Body of pancreas (tissue), 4 donors: ENCODE measurements around the gene CYREN. TPM values are rescaled to one million over a fixed set of nuclear protein-coding genes. Genes with fewer than 3 reads are reported as not detected.

Experiments used
- ATAC-seq: fragments of 150-250 bp; one replicate; pipeline ENCODE4 v1.9.1; 2016
- DNase-seq, 4 donors: peaks; one replicate each; pipeline ENCODE4 v3.0.0-alpha.2; 2019
- H3K27ac ChIP-seq, 4 donors: fragments of 200-600 bp; sonication (generic); 1 replicate in 3 of 4; 2 replicates in 1 of 4; pipeline versions ENCODE4 v1.5.1 to v1.6.1; 2016 to 2019; ENCODE audit warnings: mild to moderate bottlenecking in 1 of 4, mixed read lengths in 1 of 4, moderate library complexity in 1 of 4
- H3K27me3 ChIP-seq, 2 donors: fragments of 200-600 bp; sonication (generic); one replicate each; pipeline ENCODE4 v1.6.0; 2016; ENCODE audit warnings: mild to moderate bottlenecking in 1 of 2
- H3K36me3 ChIP-seq, 2 donors: fragments of 200-600 bp; sonication (generic); replicated peaks in 1 of 2; 2 replicates each; pipeline ENCODE4 v1.5.1; 2016; ENCODE audit warnings: low read depth in 2 of 2; ENCODE audit not compliant: insufficient read depth in 1 of 2
- H3K4me1 ChIP-seq: fragments of 200-600 bp; sonication (generic); one replicate; pipeline ENCODE4 v1.6.0; 2016
- H3K4me3 ChIP-seq, 2 donors: fragments of 200-600 bp; sonication (generic); 1 replicate in 1 of 2; 2 replicates in 1 of 2; pipeline ENCODE4 v1.5.1; 2016 to 2019
- H3K9me3 ChIP-seq, 3 donors: fragments of 200-600 bp; sonication (generic); 1 replicate in 2 of 3; 2 replicates in 1 of 3; pipeline ENCODE4 v1.5.1; 2016
- CTCF ChIP-seq, 7 experiments: fragments of 450-650 bp in 4 of 7; fragments of 200-600 bp in 3 of 7; sonication (generic) in 3 of 7; IDR thresholded peaks; one replicate each; pipeline ENCODE4 v1.5.1; 2016 to 2019; ENCODE audit warnings: antibody characterized with exemption in 7 of 7
- POLR2A ChIP-seq, 3 donors: fragments of 450-650 bp; IDR thresholded peaks; one replicate each; pipeline ENCODE4 v1.6.1; 2016; ENCODE audit warnings: antibody characterized with exemption in 3 of 3, mild to moderate bottlenecking in 2 of 3
- WGBS, 2 donors: methylation state at CpG; one replicate each; pipeline ENCODE4 v1.1.5; 2017; 5-methylcytosine and 5-hydroxymethylcytosine counted together
- intact Hi-C: fragments of 100-400 bp; cut with DNase I; formaldehyde crosslinking; loops from one replicate; pipeline ENCODE4 v1.15.1; 2023
- total RNA-seq, 2 donors: library from RNA; depleted of rRNA; stranded (reverse); fragments of >200 nt; gene quantifications; one replicate each; pipeline ENCODE4 v1.1.0, GENCODE V29; 2016

CYREN gene
- total RNA-seq, result 10 to 100 TPM; 32.9 to 40.5 TPM

- H3K36me3 ChIP-seq, result peaks cover 0 to 7% of the 10 kb centered on the region in 2 donors
- peak within 1 kb of the TSS; percentile 88 to 98 (median 96) for H3K27ac ChIP-seq
- H3K27me3 ChIP-seq, result no peaks in the 10 kb centered on the region
- no peaks in the 10 kb centered on the region for H3K9me3 ChIP-seq
- 0% methylated on average over 21 to 55 of the region's 77 CpGs for WGBS, 2 donors
- peaks cover 34% of the 10 kb centered on the region for H3K4me1 ChIP-seq
- H3K4me3 ChIP-seq, result peak within 1 kb of the TSS; percentile 67 to 86
- ATAC-seq (peak; percentile 94), DNase-seq (peak; percentile 95 to 97 (median 96))
- intact Hi-C loops, result no loop called here
- TF ChIP-seq POLR2A (IDR thresholded peaks at IDR 0.05) (peak; percentile 70 to 89 (median 88)), CTCF (IDR thresholded peaks at IDR 0.05) (peak; percentile 42 to 92 (median 77))
Observed at GRCh38 chr7:135170274-135170997, at the start of gene CYREN. Gene CYREN (minus strand): TSS chr7:135170707. CDS start chr7:135168922, 1,785 bp downstream.

GRCh38 chr7:135217645-135218509 lies 47.4 kb upstream of the CYREN start:
- Histone ChIP-seq H3K4me1 (peaks cover 18% of the 10 kb centered on the region), H3K27me3 (no peaks in the 10 kb centered on the region), H3K4me3 (no peak overlapping the region), H3K9me3 (no peaks in the 10 kb centered on the region), H3K27ac (peak overlapping the region; percentile 28 to 85 (median 72)), H3K36me3 (no peaks in the 10 kb centered on the region)
- DNase-seq, result peak in 3 of 4 donors; percentile 57 to 67 (median 57)
- TF ChIP-seq CTCF (IDR thresholded peaks at IDR 0.05) (no peak), POLR2A (IDR thresholded peaks at IDR 0.05) (no peak)
- WGBS, 2 donors, result 23% methylated on average over 5 of the region's 5 CpGs
- ATAC-seq, result peak; percentile 97
- intact Hi-C loops, result no loop called here

DNA sequence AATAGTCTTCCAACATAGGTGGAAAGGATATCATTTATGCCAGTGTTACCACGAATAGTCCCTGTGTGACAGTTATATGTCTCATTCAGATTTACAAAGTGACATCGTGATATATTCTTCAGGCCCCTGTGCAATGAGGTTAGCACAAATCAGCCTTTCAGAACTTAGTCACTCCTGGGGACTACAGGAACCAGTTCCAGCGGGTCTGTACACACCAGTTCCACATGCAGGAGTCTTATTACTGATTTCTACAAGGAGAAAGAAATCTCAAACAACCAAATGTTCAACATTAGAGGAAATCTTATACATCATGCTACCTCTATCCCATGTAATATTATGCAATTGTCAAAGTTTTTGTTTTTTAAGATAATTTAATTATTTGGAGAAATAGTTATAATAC lies 45.2 kb upstream of the CYREN start:
- no peak overlapping the region for H3K4me3 ChIP-seq
- DNase-seq (no peak), ATAC-seq (no peak)
- 72 to 88% methylated on average over 3 of the region's 3 CpGs for WGBS, 2 donors
- TF ChIP-seq POLR2A (IDR thresholded peaks at IDR 0.05), result no peak
- no peak for TF ChIP-seq CTCF (IDR thresholded peaks at IDR 0.05)
- no peaks in the 10 kb centered on the region for H3K9me3 ChIP-seq
- intact Hi-C loops, result no loop called here
- peak overlapping the region in 2 of 4 donors; percentile 5 to 39 for H3K27ac ChIP-seq
- peaks cover 18% of the 10 kb centered on the region for H3K4me1 ChIP-seq
- H3K27me3 ChIP-seq, result no peaks in the 10 kb centered on the region
- H3K36me3 ChIP-seq, result no peaks in the 10 kb centered on the region

- H3K4me1 ChIP-seq, result peaks cover 22% of the 10 kb centered on the region
- H3K9me3 ChIP-seq, result no peaks in the 10 kb centered on the region
- H3K36me3 ChIP-seq, result no peaks in the 10 kb centered on the region
- DNase-seq, result no peak
- intact Hi-C loops, result no loop called here
- no peaks in the 10 kb centered on the region for H3K27me3 ChIP-seq
- no peak for ATAC-seq
- H3K27ac ChIP-seq, result peak overlapping the region in 2 of 4 donors; percentile 5 to 39
- TF ChIP-seq CTCF (IDR thresholded peaks at IDR 0.05) (no peak), POLR2A (IDR thresholded peaks at IDR 0.05) (no peak)
- WGBS, 2 donors, result 67 to 72% methylated on average over 4 of the region's 4 CpGs
- H3K4me3 ChIP-seq, result no peak overlapping the region
Observed at GRCh38 chr7:135215180-135215579, 44.7 kb upstream of the CYREN start.
